Right lung (tissue), 5 donors: ENCODE results near the gene PLPPR4. TPM values are rescaled to one million over a fixed set of nuclear protein-coding genes. Genes with fewer than 3 reads are reported as not detected.

Experiments used
- DNase-seq, 2 donors: peaks; one replicate each; pipeline ENCODE4 v3.0.0-alpha.2; 2013
- polyA plus RNA-seq, 5 donors: library from polyadenylated mRNA; unstranded; fragments of 120-200 nt; gene quantifications; one replicate each; pipeline versions ENCODE4 v1.2.1 to v1.2.3, GENCODE V29; 2013; ENCODE audit warnings: inconsistent platforms in 1 of 5, low replicate concordance in 1 of 5; ENCODE audit not compliant: insufficient read length in 5 of 5, insufficient read depth in 1 of 5

The PLPPR4 gene
- polyA plus RNA-seq, 5 donors: 24.6 to 49.1 (median 41.8) TPM

- no peak for DNase-seq
Observed at GRCh38 chr1:99332561-99332960, 68.3 kb downstream of the PLPPR4 start.

GRCh38 chr1:99334991-99335390 is 70.7 kb downstream of the PLPPR4 start:
- DNase-seq: no peak

GRCh38 chr1:99347041-99347684 is 82.9 kb downstream of the PLPPR4 start:
- no peak for DNase-seq

GRCh38 chr1:99348397-99349132 is 84.3 kb downstream of the PLPPR4 start:
- no peak for DNase-seq

- DNase-seq: no peak
Observed at GRCh38 chr1:99352821-99353220, 88.5 kb downstream of the PLPPR4 start.

- no peak for DNase-seq
Observed at GRCh38 chr1:99358770-99359169, 94.5 kb downstream of the PLPPR4 start.
